ENCODE measurements around the gene SLF2. TPM values are rescaled to one million over a fixed set of nuclear protein-coding genes. Genes with fewer than 3 reads are reported as not detected.
A peak's percentile ranks its signal among the peaks of the same experiment; 100 is the strongest.

SLF2 gene
- total RNA-seq, 1 donor from 2014 or later, result 17.1 TPM

DNA sequence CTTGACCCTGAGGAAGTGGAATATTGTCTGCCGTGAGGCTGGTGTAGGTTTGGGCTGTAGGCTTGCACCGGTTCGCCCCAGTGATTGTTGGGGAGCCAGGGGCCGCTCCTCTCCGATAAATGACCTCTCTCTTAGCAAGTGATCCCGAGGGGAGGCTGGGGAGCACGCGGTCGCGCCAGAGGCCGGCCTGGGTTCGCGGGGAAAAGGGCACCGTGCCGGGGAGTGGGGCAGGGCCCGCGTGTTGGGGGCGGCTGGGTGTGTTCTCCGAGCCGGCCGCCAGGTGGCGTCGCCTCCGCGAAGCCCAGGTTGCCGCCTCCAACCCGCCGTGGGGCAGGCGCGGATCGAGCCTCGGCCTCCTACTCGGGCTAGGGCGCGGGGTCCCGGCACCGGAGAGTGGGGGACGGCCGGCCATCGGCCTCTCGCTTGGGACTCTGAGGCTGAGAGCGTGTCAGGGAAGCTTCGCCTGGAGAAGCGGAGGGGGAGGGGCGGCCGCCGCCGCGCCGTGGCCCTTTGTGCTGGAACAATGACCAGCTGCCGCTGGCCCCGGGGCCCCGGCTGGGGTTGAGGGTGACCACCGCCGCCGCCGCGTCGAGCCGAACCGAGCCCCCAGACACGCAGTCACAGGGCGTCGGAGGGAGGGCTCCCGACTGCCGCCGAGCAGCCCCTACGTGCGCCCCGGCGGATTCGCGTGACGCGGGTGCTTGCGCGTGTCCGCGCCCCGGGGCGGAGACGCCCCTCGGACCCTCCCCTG, 86.4 kb downstream of the SLF2 start:
- DNase-seq (ENCODE audit: low read depth in 2 of 2), result peak in 1 of 2 donors; percentile 81

DNA sequence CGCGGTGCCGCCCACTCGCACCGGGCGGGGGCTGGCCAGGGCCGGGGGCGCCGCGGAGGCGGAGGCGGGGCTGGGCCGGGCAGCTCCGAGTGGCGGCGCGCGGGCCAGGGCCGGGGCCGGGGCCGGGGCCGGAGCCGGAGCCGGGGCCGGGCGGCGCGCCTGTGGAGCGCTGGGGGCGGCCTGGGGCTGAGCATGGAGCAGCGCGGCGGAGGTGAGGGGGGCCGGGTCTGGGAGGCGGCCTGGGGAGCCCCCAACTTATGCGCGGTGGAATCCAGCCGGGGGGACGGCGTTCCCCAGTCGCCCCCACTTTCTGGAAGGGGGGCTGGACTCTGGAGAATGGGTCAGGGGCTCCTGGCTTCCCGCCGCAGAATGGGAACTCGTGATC, 87.0 kb downstream of the SLF2 start, which contains the start of gene LZTS2:
Gene LZTS2, plus strand, starts transcription at position 67 of the 385 bp plus-strand sequence. CDS start 2,731 bp downstream, outside the sequence.
- DNase-seq (ENCODE audit: low read depth in 2 of 2), result no peak

DNA sequence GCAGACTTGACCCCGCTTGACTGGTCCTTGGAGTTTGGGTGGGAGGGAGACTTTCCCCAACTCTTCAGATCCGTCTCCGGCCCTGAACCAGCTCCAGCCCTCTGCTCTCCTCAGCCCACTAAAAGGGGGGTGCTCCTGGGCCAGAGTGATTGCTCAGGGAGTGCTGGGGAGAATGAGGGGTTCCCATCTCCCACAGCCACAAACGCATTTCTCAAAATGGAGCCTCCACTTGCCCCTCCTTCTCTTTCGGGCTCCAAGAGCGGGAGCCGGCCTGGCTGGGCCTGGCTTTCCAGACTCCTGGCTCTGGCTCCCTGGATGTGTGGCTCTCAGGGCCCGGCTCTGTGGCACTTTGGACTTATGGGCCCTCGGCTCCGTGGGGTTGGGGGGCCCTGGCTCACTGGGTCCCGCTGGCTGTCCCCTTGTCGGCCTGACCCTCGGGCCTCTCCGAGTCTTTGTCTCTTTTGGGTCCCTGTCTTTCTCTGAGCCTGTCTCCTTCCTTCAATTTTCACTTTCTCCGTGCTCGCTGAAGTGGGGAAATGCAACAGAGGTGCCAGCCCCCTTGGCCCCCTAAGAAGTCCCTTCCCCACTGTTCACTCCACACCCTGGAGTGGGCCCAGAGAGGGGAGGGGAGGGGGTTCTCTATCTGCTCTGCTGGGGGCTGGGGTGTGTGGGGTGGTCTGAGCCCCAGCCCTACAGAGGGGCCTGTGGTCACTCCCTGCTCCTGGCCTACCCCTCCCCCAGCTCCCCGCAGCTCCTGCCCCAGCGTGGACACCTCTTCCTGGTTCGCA, 87.6 kb downstream of the SLF2 start:
- peak in 1 of 2 donors; percentile 27 for DNase-seq (ENCODE audit: low read depth in 2 of 2)

DNA sequence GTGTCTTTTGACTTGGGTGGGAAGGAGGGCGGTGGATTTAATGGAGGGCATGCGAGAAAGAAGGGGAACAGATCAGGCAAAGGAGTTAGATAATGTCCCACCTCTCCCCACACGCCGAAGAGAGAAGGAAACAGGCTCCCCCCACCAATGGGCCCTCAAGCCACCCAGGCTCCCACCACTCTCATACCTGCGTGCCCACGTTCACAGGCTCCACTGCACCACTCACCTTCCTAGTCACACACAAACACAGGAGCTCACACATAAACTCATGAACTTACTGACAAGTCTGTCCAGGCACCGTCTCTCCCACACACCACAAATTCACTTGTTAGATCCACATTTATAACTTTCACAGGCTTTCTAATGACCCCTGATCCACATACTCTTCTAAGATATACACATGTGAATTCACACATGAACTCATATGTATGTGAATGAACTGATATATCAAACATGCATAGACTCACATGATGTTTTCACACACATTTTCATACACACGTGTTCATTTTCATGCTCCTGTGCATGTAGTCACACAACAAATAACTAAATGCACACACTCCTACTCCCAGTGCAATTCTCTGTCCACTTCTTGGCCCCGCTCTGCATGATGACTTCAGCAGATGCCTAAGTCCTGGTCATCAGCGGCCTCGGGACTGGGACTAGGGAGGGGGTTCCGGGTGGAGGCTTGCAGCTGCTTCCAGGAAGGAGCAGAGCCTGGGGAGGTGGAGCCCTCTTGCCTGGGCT, 88.3 kb downstream of the SLF2 start:
- peak in 1 of 2 donors; percentile 95 for DNase-seq (ENCODE audit: low read depth in 2 of 2)

DNA sequence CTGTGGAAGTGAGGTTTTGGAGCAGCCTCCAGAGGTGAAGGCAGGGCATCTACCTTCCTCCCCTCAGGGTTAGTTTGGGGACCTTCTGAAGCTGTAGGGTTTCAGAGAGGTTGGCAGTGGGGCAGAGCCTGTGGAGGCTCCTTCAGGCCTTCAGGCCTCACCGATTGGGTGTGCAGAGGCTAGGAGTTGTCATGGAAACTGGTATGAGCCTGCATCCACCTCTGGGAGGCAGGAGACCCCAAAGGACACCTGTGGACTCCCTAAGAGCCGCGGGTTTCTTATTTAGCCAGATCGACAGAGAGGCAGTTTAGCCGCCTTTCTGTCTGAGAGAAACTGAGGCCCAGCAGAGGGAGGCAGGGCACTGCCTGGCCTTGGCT, 88.9 kb downstream of the SLF2 start:
- DNase-seq (ENCODE audit: low read depth in 2 of 2), result no peak

DNA sequence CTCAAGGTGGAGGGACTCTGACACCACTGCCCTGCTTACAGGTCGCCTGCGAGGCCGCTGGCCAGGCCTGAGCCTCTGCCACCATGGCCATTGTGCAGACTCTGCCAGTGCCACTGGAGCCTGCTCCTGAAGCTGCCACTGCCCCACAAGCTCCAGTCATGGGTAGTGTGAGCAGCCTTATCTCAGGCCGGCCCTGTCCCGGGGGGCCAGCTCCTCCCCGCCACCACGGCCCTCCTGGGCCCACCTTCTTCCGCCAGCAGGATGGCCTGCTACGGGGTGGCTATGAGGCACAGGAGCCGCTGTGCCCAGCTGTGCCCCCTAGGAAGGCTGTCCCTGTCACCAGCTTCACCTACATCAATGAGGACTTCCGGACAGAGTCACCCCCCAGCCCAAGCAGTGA, 89.7 kb downstream of the SLF2 start:
- DNase-seq (ENCODE audit: low read depth in 2 of 2), result no peak

DNA sequence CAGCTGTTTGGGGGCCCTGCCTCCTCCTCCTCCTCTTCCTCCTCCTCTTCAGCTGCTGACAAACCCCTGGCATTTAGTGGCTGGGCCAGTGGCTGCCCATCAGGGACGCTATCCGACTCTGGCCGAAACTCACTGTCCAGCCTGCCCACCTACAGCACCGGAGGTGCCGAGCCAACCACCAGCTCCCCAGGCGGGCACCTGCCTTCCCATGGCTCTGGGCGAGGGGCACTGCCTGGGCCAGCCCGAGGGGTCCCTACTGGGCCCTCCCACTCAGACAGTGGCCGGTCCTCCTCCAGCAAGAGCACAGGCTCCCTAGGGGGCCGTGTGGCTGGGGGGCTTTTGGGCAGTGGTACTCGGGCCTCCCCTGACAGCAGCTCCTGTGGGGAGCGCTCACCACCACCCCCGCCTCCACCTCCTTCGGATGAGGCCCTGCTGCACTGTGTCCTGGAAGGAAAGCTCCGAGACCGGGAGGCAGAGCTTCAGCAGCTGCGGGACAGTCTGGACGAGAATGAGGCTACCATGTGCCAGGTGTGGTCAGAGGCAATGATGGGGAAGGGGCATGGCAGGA, 91.0 kb downstream of the SLF2 start:
- no peak for DNase-seq (ENCODE audit: low read depth in 2 of 2)

DNA sequence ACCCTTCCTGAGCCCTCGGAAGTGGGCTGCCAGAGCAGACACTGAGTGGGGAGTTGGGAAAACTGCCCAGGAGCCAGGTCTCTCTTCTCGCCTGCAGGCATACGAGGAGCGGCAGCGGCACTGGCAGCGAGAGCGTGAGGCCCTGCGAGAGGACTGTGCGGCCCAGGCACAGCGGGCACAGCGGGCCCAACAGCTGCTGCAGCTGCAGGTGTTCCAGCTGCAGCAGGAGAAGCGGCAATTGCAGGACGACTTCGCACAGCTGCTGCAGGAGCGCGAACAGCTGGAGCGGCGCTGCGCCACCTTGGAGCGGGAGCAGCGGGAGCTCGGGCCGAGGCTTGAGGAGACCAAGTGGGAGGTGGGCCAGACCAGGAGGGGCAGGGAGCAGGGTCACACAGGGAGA, 92.6 kb downstream of the SLF2 start:
- no peak for DNase-seq (ENCODE audit: low read depth in 2 of 2)

DNA sequence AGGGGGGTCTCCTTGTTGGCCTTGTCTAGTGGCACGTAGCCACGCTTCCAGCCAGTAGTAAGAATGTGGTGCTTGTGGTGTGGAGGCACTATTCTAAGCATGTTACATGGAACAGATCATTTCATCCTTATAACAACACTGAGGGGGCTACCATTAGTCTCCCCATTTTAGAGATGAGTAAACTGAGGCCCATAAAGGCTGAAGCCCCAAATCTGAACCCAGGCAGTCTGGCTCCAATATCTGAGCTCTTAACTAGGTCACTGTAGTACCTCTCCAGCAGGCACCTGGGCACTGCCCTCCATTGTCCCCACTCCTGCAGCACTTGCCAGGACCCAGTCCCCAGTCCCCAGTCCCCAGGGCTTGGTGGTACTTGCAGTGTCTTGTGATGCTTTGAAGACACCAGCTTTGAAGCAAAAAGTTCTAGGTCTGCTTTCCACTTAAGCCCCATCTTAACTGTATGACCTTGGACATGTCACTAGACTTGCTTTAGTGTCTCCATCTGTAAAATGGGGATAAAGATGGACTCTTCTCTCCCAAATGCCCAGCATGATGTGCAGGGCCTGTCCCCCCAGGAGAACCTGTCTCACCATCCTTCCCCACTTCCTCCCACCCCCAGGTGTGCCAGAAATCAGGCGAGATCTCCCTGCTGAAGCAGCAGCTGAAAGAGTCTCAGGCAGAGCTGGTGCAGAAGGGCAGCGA, 93.3 kb downstream of the SLF2 start:
- no peak for DNase-seq (ENCODE audit: low read depth in 2 of 2)

DNA sequence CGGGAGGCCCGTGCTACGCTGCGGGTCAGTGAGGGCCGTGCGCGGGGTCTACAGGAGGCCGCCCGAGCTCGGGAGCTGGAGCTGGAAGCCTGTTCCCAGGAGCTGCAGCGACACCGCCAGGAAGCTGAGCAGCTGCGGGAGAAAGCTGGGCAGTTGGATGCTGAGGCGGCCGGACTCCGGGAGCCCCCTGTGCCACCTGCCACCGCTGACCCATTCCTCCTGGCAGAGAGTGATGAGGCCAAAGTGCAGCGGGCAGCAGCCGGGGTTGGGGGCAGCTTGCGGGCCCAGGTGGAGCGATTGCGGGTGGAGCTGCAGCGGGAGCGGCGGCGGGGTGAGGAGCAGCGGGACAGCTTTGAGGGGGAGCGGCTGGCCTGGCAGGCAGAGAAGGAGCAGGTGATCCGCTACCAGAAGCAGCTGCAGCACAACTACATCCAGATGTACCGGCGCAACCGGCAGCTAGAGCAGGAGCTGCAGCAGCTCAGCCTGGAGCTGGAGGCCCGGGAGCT, 93.9 kb downstream of the SLF2 start:
- DNase-seq (ENCODE audit: low read depth in 2 of 2), result no peak

DNA sequence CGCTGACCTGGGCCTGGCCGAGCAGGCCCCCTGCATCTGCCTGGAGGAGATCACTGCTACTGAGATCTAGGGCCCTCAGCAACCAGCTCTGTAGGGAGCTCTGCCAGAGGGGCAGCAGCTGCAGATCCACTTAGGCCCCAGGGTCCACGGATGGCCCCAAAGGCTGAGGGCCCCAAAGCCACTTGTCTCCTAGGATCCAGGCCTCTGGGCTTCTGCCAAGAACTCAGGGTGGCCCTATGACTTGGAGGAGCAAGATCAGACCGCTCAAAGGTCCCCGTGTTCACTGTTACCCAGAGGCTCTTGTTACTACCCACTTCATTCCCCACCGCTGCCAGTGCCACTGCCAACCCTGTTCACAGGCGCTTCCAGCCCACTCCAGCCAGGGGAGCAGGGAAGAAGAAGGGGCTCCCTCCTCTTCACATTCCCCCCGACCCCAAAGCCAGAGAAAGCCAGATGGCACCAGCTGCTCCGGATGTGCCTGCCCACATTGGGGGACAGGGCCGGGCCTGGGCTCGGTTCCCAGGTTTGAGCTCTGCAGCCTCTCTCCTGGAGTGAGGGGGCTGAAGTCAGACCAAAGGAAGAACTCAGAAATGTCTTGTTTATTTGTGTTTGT, 94.4 kb downstream of the SLF2 start:
- no peak for DNase-seq (ENCODE audit: low read depth in 2 of 2)

DNA sequence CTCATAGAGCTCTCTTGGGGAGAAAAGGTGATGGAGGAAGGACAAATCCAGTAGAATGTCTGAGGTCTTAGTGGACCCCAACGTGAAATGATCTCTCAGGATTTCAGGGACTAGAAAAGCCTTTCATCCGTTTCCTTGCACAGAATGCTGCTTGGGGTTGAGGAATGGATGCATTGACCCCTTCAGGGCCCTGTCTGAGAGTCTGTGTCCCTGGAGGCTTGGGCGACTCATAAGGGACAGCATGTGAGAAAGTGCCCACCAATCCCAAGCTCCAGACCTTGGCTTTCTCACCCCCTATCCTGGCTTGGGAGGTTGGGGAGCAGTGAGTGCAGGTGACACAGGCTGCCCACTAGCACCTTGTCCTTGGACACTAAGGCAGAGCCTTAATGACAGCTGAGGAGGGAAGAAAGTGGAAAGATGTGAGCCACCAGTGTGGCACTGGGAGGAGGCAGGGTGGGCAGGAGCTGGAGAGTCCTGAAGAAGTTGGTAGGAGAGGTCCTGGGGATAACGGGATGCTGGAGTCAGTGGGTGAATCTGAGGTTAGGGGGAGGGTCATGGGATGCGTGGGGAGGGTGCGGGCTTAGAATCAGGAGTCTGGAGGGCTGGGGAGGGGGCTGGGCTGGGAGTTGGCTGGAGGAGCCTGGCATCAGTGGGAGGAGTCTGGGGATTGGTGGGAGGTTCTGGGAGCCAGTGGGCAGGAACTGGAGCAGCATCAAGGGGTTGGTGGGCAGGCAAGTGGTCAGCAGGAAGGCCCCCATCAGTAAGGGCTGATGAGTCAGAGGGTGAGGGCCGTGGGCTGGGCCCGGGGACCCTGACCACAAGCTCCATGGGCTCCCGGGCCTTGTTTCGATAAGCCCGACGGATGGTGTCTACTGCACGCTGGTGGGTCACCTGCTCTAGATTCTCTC, 95.4 kb downstream of the SLF2 start:
- DNase-seq (ENCODE audit: low read depth in 2 of 2), result no peak

DNA sequence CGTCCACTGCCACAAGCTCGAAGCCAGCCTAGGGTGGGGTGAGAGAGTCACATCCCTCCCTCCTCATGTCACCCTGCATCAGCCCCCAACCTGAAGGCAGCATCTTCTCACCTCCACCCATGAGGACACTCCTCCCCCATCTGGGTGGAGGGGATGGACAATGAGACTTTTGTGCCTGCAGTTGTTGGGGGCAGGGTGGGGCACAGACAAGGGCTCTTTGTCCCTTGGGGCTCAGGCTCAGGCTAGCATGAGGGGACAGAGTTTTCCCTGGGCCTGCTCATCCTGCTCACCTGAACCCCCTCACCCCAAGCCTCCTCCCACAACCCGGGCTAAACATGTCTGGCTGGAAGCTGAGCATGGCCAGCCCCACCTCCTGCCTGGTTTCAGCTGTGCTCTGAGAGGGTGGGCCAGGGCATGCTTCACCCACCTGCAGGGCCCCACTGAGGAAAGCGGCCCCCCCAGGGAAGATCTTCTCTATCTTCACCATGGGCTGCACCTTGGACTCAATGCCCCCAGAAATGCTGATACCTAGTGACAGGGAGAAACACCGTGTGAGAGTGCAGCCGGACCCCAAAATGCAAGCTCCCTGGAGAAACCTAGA, 96.2 kb downstream of the SLF2 start:
- DNase-seq (ENCODE audit: low read depth in 2 of 2), result no peak

DNA sequence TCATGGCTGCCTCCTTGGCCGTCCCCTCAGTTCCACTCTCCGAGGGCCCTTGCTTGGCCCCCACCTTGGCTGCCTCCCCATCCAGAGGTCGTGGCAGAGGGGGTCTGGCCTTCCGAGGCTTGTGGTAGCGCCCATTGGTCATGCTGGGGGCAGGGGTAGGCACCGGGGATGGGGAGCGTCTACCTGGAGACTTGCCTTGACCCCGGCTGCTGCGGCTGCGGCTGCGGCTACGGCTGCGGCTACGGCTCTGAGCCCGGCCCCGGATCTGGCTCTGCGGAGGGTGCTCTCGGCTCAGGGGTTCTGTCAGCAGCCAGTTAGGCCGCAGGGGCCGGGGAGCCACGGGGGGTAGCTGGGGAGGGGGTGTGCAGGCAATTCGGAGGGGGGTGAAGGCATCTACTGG, 97.6 kb downstream of the SLF2 start:
- no peak for DNase-seq (ENCODE audit: low read depth in 2 of 2)

DNA sequence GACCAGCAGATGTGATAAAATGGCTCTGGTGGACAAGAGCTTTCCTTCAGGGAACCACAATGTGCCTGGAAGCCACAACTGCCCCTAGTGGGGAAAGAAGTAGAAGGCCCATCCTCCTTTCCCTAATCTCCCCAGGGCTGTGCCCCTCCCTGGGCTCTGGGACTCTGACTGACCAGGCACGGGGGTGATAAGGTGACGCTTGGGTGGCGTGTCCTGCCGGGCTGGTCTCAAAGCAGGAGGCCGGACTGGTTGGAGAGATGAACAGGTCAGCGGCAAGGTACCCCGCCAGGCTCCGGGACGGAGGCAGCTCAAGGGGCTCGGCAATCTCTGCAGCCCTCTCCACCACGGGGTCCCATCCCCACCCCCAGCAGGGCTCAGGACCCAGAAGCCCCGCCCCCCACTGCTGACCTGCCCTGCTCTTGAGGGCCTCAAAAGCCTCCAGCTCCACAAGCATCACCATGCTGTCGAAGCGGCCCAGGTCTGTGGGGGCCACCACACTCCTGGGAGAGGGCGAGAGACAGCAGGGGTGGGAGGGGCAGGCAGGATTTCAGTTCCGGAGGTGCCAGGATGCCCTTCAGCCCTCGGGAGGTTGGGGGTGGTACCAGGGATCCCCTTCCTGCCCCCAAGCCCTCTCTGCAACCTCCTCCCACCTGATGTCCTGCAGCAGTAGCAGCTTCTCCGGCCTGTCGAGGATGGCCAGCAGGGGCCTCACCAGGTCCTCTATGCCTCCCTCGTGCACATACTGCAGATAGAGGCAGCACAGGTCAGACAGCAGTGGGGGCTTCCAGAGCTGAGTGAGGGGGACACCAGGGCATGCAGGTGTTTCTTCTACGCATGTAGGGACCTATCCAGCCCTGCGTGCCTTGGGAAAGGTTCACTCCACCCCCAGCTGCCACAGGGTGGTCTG, 99.0 kb downstream of the SLF2 start:
- peak in 1 of 2 donors; percentile 17 for DNase-seq (ENCODE audit: low read depth in 2 of 2)

DNA sequence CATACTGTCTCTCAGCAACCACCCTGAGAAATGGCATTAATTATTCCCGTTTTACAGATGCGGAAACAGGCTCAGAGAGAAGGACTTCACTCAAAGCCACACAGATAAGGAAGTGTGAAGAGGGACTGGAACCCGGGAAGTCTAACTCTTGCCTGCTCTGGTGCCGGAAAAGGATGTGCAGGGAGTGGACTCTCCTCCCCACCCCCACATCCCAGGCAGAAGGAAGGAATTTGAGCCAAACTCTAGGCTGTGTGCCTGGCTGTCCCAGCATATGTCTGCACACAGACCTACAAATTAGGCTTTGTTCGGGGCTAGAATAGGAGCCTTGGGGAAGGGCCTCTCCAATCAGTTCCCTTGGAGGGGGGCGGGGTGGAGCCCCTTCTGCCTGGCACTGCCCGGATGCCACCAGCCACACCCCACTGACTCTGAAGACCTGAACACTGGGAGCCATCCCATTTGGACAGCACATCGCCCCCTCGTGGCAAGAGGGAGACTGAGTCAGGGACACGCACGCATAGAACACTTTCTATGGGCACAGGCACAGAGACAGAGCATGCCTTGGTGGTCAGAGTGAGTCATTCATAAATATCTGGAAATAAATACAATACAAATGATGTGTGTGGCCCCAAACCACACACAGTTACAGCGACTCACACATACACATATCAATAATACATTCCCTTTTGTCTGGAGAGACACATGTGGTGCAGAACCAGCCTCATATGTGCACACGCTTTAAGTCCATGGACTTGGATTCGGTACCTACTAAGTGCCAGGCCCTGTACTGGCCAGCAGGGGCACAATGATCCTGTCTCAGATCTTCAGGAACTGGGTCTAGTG, 100.0 kb downstream of the SLF2 start:
- peak; percentile 80 to 93 for DNase-seq (ENCODE audit: low read depth in 2 of 2)

DNA sequence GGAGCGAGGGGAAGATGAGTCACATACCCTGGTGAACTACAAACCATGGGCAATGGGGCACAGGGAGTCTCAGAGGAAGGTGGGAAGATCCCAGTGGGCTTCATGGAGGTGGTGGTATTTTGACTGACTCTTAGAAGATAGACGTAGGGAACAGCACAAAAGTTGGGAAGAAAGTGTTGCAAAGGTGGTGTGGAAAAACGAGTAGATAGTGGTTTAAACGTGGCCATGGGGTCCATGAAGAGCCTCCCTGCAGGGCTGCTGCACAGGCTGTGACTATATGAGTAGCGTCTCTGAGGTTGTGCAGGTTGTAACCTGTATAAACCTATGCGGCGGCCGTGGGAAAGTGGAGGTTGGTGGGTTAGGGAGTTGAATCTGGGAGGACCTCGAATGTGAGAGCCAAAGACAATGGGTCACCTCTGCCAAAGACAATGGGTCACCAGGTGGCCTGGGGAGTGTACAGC, 100.6 kb downstream of the SLF2 start:
- no peak for DNase-seq (ENCODE audit: low read depth in 2 of 2)

Data from dermis microvascular lymphatic vessel endothelial cell (primary cell).